T-helper 2 cell (primary cell): Measurements from ENCODE around the gene POLR1G.

Experiments used
- DNase-seq, 5 experiments: peaks; one replicate each; pipeline versions ENCODE4 v3.0.0 to v3.0.0-alpha.2; 2012 to 2022

Gene POLR1G

DNA sequence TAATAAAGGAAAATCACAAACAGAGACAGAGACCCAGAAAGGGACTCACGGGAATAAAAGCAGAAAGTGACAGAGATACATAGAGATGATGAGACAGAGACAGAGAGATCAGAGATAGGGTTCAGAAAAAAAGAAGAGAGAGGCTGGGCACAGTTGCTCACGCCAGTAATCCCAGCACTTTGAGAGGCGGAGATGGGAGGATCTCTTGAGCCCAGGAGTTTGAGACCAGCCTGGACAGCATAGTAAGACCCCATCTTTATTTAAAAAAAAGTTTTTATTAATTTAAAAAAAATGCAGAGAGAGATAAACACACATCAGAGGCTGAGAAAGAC lies 41.9 kb downstream of the POLR1G start:
- no peak for DNase-seq

DNA sequence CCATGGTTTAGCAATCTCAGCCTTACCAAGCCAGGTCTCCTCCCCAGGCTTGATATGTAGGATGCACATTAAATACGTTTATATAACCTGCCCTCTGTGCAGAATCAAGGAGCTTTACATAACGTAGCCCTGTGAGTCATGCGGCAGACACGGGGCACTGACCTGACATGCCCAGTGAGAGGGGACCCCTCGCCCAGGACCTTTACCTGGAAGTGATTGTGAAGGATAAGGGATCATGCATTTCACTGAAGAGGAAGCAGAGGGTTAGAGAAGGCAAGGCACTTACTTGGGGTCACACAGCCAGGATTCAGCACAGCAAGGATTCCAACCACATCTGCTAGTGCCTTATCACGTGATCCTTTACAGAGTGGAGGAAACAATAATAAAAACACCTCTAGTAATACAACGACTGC lies 42.4 kb downstream of the POLR1G start:
- DNase-seq, result peak in 1 of 5 experiments; percentile 27

GRCh38 chr19:45450012-45450333 lies 43.5 kb downstream of the POLR1G start:
- peak in 2 of 5 experiments; percentile 60 to 73 for DNase-seq

GRCh38 chr19:45451131-45451849 lies 44.8 kb downstream of the POLR1G start:
- DNase-seq, result peak in 3 of 5 experiments; percentile 43 to 94 (median 84)

- DNase-seq, result no peak
These were observed 45.5 kb downstream of the POLR1G start for GRCh38 chr19:45451850-45452387.

GRCh38 chr19:45455707-45456499 lies 49.5 kb downstream of the POLR1G start:
- DNase-seq, result peak in 3 of 5 experiments; percentile 23 to 88 (median 35)

GRCh38 chr19:45456500-45456815 lies 50.0 kb downstream of the POLR1G start:
- no peak for DNase-seq

DNA sequence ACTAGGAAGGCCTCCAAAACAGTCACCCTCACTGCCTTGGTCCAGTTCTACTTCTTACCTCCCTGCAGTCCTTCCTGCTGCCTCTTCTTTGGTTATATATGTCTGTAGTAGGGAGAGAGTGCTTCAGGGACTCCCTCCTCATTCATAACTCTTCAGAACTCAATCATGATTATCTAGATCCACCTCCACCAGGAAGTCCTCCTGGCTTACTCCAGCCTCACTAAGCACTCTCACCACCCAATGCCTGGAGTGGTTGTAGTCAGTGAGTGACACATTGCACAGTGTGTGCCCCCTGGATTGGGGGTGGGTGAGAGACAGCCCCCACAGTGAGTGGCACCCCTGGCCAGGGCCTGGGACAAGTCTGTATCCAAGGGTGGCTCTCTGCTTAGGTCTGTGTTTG lies 51.3 kb downstream of the POLR1G start:
- DNase-seq, result no peak
